ENCODE results near the gene SCAF11.

DNA sequence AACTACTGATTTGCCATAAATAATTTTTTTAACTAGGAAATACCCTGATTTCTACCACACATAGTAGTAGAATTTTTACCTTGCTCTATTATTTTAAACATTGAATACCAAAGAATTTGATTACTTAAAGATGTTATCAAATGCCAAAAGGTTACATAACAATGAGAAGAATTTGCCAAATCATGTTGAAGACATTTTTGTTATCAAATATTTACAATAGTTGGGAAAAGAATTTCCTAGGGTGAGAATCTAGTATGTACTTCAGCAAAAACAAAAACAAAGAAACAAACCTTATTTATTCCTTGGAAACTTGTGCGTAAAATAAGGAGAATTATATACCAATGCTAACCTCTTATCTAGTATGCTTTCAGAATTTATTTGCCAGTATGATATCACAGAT, 107.2 kb downstream of the SCAF11 start:
- TF ChIP-seq POLR2A (IDR thresholded peaks at IDR 0.05; ENCODE audit: borderline replicate concordance, extremely low read depth, insufficient read depth, insufficient read length) (no peak), CTCF (IDR thresholded peaks at IDR 0.05 in 2 of 3, conservative IDR thresholded peaks at IDR 0.05 in 1 of 3; ENCODE audit: borderline replicate concordance in 1 of 3, insufficient read depth in 1 of 3, low read depth in 2 of 3, low read length in 2 of 3) (no peak), EZH2 (IDR thresholded peaks at IDR 0.05) (no peak), YY1 (IDR thresholded peaks at IDR 0.05; ENCODE audit: extremely low read depth, insufficient replicate concordance, low read depth, low read length) (no peak), JUND (IDR thresholded peaks at IDR 0.05) (no peak), EGR1 (IDR thresholded peaks at IDR 0.05; ENCODE audit: low read depth) (no peak), POLR2AphosphoS5 (IDR thresholded peaks at IDR 0.05; ENCODE audit: low read depth, low read length) (no peak), ZFX (IDR thresholded peaks at IDR 0.05) (no peak), CEBPB (IDR thresholded peaks at IDR 0.05; ENCODE audit: low read depth) (no peak)

Data from HCT116 (cell line).